Ammon's horn (tissue), 1 donor: ENCODE data around the gene CRAMP1.
"Not testable (repeated sequence)": the region's sequence is repeated elsewhere in the genome, so short reads cannot be mapped to it uniquely, and the experiment has no call there.

Source experiments
- DNase-seq: peaks from one replicate; pipeline ENCODE4 v3.0.0-alpha.2; 2016; ENCODE audit warnings: low spot score

The CRAMP1 gene

GRCh38 chr16:1678500-1679098, 66.4 kb downstream of the CRAMP1 start:
- peak; percentile 33 for DNase-seq

- DNase-seq = no peak
Measured at GRCh38 chr16:1680361-1680760, 68.2 kb downstream of the CRAMP1 start.

- no peak for DNase-seq
Measured at GRCh38 chr16:1681032-1681431, 68.9 kb downstream of the CRAMP1 start.

- DNase-seq = no peak
Measured at GRCh38 chr16:1687427-1688316, 75.5 kb downstream of the CRAMP1 start.

GRCh38 chr16:1688807-1689560, 76.8 kb downstream of the CRAMP1 start:
- DNase-seq = no peak

- no peak for DNase-seq
Measured at GRCh38 chr16:1689853-1690252, 77.7 kb downstream of the CRAMP1 start.

- no peak for DNase-seq
Measured at GRCh38 chr16:1690810-1691209, 78.7 kb downstream of the CRAMP1 start.

- DNase-seq = no peak
Measured at GRCh38 chr16:1691276-1691675, 79.1 kb downstream of the CRAMP1 start.

GRCh38 chr16:1691956-1692355, 79.8 kb downstream of the CRAMP1 start:
- peak; percentile 66 for DNase-seq

GRCh38 chr16:1696863-1697262, 84.7 kb downstream of the CRAMP1 start:
- no peak for DNase-seq

GRCh38 chr16:1698680-1699079, 86.5 kb downstream of the CRAMP1 start:
- no peak for DNase-seq

GRCh38 chr16:1700246-1700645, 88.1 kb downstream of the CRAMP1 start:
- no peak for DNase-seq

- DNase-seq = no peak
Measured at GRCh38 chr16:1701216-1701878, 89.2 kb downstream of the CRAMP1 start.

GRCh38 chr16:1705324-1705687, 93.1 kb downstream of the CRAMP1 start:
- not testable (repeated sequence) for DNase-seq

- DNase-seq = peak; percentile 92
Measured at GRCh38 chr16:1705688-1706385, 93.7 kb downstream of the CRAMP1 start, which contains the start of gene MAPK8IP3. Gene MAPK8IP3, plus strand, starts transcription at chr16:1706195. Its CDS starts 145 bp downstream, at chr16:1706340.

- no peak for DNase-seq
Measured at GRCh38 chr16:1706386-1707192, 94.4 kb downstream of the CRAMP1 start.

- peak; percentile 40 for DNase-seq
Measured at GRCh38 chr16:1707193-1707790, 95.1 kb downstream of the CRAMP1 start.

GRCh38 chr16:1708083-1708767, 96.1 kb downstream of the CRAMP1 start:
- no peak for DNase-seq

GRCh38 chr16:1708768-1709180, 96.6 kb downstream of the CRAMP1 start:
- DNase-seq = peak; percentile 45

- no peak for DNase-seq
Measured at GRCh38 chr16:1709356-1709755, 97.2 kb downstream of the CRAMP1 start.
